WERI-Rb-1 (cell line): ENCODE measurements around the gene MMAB.

Experiments
- DNase-seq: peaks from one replicate; pipeline ENCODE4 v3.0.0-alpha.2; 2020
- H3K27ac ChIP-seq: fragments of 250-450 bp; sonication (Bioruptor Pico); 2 replicates; pipeline ENCODE4 v1.5.1; 2020; ENCODE audit warnings: mild to moderate bottlenecking, moderate library complexity
- H3K27me3 ChIP-seq: fragments of 250-450 bp; sonication (Bioruptor Pico); 2 replicates; pipeline ENCODE4 v1.5.1; 2021; ENCODE audit warnings: mild to moderate bottlenecking, low read depth, moderate library complexity; ENCODE audit not compliant: insufficient read depth, severe bottlenecking
- H3K36me3 ChIP-seq: fragments of 250-450 bp; sonication (Bioruptor Pico); 2 replicates; pipeline ENCODE4 v1.5.1; 2020; ENCODE audit warnings: mild to moderate bottlenecking, moderate library complexity
- H3K4me3 ChIP-seq: 2 replicates; pipeline ENCODE4 v1.5.1; 2011; ENCODE audit warnings: low read depth, mild to moderate bottlenecking, control low read depth, low read length
- H3K9me3 ChIP-seq: fragments of 250-450 bp; sonication (Bioruptor Pico); 2 replicates; pipeline ENCODE4 v1.5.1; 2021; ENCODE audit warnings: mild to moderate bottlenecking, moderate library complexity; ENCODE audit not compliant: severe bottlenecking
- TF ChIP-seq, protein P1 (sequence below): IDR thresholded peaks from 2 replicates; pipeline ENCODE4 v1.5.1; 2011; ENCODE audit warnings: low read depth, mild to moderate bottlenecking, control low read depth, inconsistent platforms, low read length

Gene MMAB

DNA sequence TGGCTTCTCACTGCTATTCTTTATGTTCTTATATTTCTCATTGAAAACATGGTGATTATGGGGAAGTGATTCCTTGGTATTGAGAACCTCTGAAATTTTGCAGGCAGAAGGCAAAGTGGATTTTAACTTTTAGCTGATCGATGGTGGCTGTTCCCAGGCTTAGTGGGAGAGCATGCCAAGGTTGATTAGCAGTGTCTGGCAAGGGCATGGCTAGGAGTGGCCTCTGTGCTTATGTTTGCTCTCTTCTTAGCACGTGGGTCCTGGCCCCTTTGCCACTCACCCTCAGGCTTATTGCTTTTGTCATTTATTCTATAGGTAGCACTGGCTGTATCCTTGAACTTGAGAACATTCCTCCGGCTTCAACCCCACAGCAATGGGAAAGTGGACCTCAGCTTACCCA is 2.4 kb upstream of the MMAB start:
- peaks cover 70% of the 10 kb centered on the region for H3K36me3 ChIP-seq
- H3K9me3 ChIP-seq, result no peaks in the 10 kb centered on the region
- no peak overlapping the region for H3K27ac ChIP-seq
- DNase-seq, result no peak
- no peak overlapping the region for H3K4me3 ChIP-seq
- TF ChIP-seq, protein P1, sequence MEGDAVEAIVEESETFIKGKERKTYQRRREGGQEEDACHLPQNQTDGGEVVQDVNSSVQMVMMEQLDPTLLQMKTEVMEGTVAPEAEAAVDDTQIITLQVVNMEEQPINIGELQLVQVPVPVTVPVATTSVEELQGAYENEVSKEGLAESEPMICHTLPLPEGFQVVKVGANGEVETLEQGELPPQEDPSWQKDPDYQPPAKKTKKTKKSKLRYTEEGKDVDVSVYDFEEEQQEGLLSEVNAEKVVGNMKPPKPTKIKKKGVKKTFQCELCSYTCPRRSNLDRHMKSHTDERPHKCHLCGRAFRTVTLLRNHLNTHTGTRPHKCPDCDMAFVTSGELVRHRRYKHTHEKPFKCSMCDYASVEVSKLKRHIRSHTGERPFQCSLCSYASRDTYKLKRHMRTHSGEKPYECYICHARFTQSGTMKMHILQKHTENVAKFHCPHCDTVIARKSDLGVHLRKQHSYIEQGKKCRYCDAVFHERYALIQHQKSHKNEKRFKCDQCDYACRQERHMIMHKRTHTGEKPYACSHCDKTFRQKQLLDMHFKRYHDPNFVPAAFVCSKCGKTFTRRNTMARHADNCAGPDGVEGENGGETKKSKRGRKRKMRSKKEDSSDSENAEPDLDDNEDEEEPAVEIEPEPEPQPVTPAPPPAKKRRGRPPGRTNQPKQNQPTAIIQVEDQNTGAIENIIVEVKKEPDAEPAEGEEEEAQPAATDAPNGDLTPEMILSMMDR, result no peak
- H3K27me3 ChIP-seq, result no peaks in the 10 kb centered on the region

DNA sequence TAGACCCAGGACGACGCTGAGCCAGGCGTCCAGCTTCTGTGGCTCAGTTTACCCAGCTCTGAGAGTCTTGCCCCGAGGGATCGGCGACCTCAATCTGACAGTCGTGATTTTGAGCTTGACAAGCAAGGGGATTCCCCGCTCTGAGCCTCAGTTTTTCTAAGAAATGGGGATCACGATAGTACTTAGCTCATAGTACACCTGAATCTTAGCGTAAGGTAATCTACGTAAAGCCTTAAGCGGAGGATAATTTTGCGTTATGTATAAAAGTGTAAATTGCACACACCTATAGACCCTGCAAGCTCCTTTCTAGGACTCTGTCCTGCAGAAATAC is 575 bp upstream of the MMAB start:
- Histone ChIP-seq H3K27me3 (no peaks in the 10 kb centered on the region), H3K36me3 (peaks cover 71% of the 10 kb centered on the region), H3K4me3 (peak overlapping the region; percentile 97), H3K9me3 (no peaks in the 10 kb centered on the region), H3K27ac (peak overlapping the region; percentile 56)
- no peak for DNase-seq
- TF ChIP-seq, protein P1, result no peak

DNA sequence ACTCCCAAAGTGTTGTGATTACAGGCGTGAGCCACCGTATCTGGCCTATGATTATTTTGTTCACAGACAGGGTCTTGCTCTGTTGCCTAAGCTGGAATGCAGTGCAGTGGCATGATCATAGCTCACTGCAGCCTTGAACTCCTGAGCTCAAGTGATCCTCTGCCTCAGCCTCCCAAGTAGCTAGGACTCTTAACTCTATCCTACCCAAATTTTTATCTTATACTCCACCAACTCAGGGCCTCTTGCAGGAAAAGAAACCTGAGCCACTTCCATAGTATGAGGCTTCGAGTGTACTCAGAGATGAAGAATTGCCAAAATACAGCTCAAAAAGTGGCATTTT is 828 bp downstream of the MMAB start:
- H3K36me3 ChIP-seq, result peaks cover 67% of the 10 kb centered on the region

DNA sequence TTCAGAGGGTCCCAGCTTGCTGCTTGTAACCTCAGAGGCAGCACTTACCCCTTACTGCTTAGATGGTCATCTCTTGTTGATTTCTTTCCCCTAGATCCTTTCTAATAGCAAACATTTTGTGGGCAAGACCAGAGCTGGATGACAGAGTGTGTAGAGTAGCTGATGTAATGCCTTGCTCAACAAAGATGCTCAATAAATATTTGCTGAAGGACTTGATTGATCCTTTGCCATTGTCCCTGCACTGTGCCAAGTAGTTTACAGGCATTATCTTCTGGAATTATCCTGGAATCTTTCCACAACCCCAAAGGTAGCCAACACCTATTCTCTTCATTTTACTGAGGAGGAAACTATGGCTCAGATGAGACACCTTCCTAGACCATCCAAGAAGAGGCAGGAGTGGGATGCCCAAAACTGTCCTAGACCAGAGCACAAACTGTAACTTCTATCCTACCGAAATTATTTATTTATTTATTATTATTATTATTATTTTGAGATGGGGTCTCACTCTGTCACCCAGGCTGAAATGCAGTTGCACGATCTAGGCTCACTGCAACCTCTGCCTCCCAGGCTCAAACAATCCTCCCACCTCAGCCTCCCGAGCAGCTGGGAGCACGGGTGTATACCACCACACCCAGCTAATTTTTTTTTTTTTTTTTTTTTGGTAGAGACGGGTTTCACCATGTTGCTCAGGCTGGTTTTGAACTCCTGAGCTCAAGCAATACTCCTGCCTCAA is 1.4 kb downstream of the MMAB start:
- H3K27ac ChIP-seq, result no peak overlapping the region
- H3K4me3 ChIP-seq, result no peak overlapping the region
- peaks cover 66% of the 10 kb centered on the region for H3K36me3 ChIP-seq
- H3K9me3 ChIP-seq, result no peaks in the 10 kb centered on the region
- TF ChIP-seq, protein P1, result no peak
- DNase-seq, result no peak
- H3K27me3 ChIP-seq, result no peaks in the 10 kb centered on the region

More for the DNA sequence above, 828 bp downstream of the MMAB start:
- no peak for DNase-seq
- Histone ChIP-seq H3K4me3 (peak overlapping the region; percentile 44), H3K27ac (peak overlapping the region; percentile 95), H3K27me3 (no peaks in the 10 kb centered on the region), H3K9me3 (no peaks in the 10 kb centered on the region)
- TF ChIP-seq, protein P1, result no peak

DNA sequence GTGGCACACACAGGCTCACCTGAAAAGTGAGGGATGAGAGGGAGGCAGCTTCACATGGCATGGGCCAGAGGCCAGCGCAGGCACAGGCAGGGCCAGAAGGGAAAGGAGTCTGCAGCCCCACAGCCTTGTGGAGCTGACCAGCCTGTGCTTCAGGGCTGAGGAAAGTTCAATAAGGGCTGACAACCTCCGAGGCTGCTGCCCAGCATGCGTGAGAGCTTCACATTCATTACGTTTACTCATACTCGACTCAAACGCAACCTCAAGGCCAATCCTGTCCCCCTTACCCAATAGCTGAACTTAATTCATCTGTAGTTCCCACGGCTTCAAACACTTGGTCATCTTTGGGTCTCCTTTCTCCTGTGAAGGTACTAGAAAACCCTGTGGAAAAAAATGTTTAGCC is 4.8 kb downstream of the MMAB start:
- H3K27me3 ChIP-seq, result no peaks in the 10 kb centered on the region
- TF ChIP-seq, protein P1, result no peak
- peaks cover 64% of the 10 kb centered on the region for H3K36me3 ChIP-seq
- no peak for DNase-seq
- H3K9me3 ChIP-seq, result no peaks in the 10 kb centered on the region
- no peak overlapping the region for H3K4me3 ChIP-seq
- H3K27ac ChIP-seq, result no peak overlapping the region

DNA sequence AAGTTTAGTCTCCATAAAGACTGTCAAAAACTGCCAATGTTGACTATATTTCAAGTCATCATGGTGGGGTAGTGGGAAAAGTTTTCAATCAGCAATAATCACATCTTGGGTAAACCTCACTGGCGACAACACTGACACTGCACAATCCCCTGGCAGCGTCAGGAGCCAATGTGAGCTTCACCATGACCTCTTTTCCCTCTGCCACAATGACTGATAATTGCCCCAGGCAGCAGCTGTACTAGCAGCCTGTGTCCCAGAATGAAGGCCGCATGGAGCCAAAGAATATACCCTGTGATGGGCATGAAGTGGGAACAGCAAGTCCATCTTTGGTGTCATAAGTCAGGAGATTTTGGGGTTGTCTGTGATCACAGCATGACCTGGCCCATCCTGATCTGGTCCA is 5.3 kb downstream of the MMAB start:
- peaks cover 64% of the 10 kb centered on the region for H3K36me3 ChIP-seq

More for the DNA sequence above, 5.3 kb downstream of the MMAB start:
- H3K4me3 ChIP-seq, result no peak overlapping the region
- TF ChIP-seq, protein P1, result no peak
- no peak overlapping the region for H3K27ac ChIP-seq
- no peak for DNase-seq
- H3K9me3 ChIP-seq, result no peaks in the 10 kb centered on the region
- no peaks in the 10 kb centered on the region for H3K27me3 ChIP-seq
